ENCODE measurements around the gene PPP1R3E.
A peak's percentile ranks its signal among the peaks of the same experiment; 100 is the strongest.

GRCh38 chr14:23344481-23344880 is 41.8 kb upstream of the PPP1R3E start:
- TF ChIP-seq EZH2 (IDR thresholded peaks at IDR 0.05; ENCODE audit: borderline replicate concordance, insufficient read depth, low read length, poor library complexity, severe bottlenecking) (no peak), CTCF (IDR thresholded peaks at IDR 0.05; ENCODE audit: poor library complexity, severe bottlenecking) (peak; percentile 15), POLR2AphosphoS5 (IDR thresholded peaks at IDR 0.05) (no peak), EP300 (conservative IDR thresholded peaks at IDR 0.05; ENCODE audit: poor library complexity, severe bottlenecking) (no peak), MXI1 (conservative IDR thresholded peaks at IDR 0.05; ENCODE audit: poor library complexity, severe bottlenecking) (no peak), REST (IDR thresholded peaks at IDR 0.05; ENCODE audit: borderline replicate concordance) (no peak), SMC3 (conservative IDR thresholded peaks at IDR 0.05; ENCODE audit: poor library complexity) (no peak), TAF1 (IDR thresholded peaks at IDR 0.05; ENCODE audit: low read depth) (no peak)

Data from neural cell (in vitro differentiated cells).